Effector CD8-positive, alpha-beta T cell (primary cell): ENCODE measurements around the gene RNF220.
"Not testable (repeated sequence)": the region's sequence is repeated elsewhere in the genome, so short reads cannot be mapped to it uniquely, and the experiment has no call there.

ENCODE experiments used
- DNase-seq: peaks from one replicate; lab custom pipeline; 2025; lab: John Stamatoyannopoulos, UW

Gene RNF220

GRCh38 chr1:44549510-44549909 lies 144.5 kb downstream of the RNF220 start:
- no peak for DNase-seq

GRCh38 chr1:44553127-44553758 lies 148.2 kb downstream of the RNF220 start:
- DNase-seq: no peak

GRCh38 chr1:44553771-44554170 lies 148.7 kb downstream of the RNF220 start:
- DNase-seq: no peak

GRCh38 chr1:44554706-44555105 lies 149.7 kb downstream of the RNF220 start:
- DNase-seq: no peak

GRCh38 chr1:44557778-44558177 lies 152.7 kb downstream of the RNF220 start:
- DNase-seq: no peak

- DNase-seq: no peak
Observed at GRCh38 chr1:44558883-44559282, 153.8 kb downstream of the RNF220 start.

GRCh38 chr1:44559330-44559729 lies 154.3 kb downstream of the RNF220 start:
- DNase-seq: no peak

- no peak for DNase-seq
Observed at GRCh38 chr1:44559913-44560312, 154.9 kb downstream of the RNF220 start.

- not testable (repeated sequence) for DNase-seq
Observed at GRCh38 chr1:44560696-44561095, 155.6 kb downstream of the RNF220 start.

GRCh38 chr1:44565259-44565750 lies 160.2 kb downstream of the RNF220 start:
- DNase-seq: no peak

- no peak for DNase-seq
Observed at GRCh38 chr1:44565833-44566232, 160.8 kb downstream of the RNF220 start.

GRCh38 chr1:44566281-44567046 lies 161.4 kb downstream of the RNF220 start:
- no peak for DNase-seq

GRCh38 chr1:44568128-44568900 lies 163.3 kb downstream of the RNF220 start:
- no peak for DNase-seq

- no peak for DNase-seq
Observed at GRCh38 chr1:44569491-44569890, 164.4 kb downstream of the RNF220 start.

- no peak for DNase-seq
Observed at GRCh38 chr1:44571712-44572571, 166.9 kb downstream of the RNF220 start.

GRCh38 chr1:44572572-44572879 lies 167.5 kb downstream of the RNF220 start:
- DNase-seq: no peak

GRCh38 chr1:44575396-44575795 lies 170.3 kb downstream of the RNF220 start:
- no peak for DNase-seq

GRCh38 chr1:44576456-44577150 lies 171.5 kb downstream of the RNF220 start:
- no peak for DNase-seq

GRCh38 chr1:44581205-44581604 lies 176.2 kb downstream of the RNF220 start:
- no peak for DNase-seq

- DNase-seq: no peak
Observed at GRCh38 chr1:44584167-44584566, 179.1 kb downstream of the RNF220 start.

GRCh38 chr1:44585315-44585920 lies 180.4 kb downstream of the RNF220 start:
- no peak for DNase-seq
